Activated CD8-positive, alpha-beta memory T cell treated with anti-CD3 and anti-CD28 coated beads for 36 hours (primary cell): ENCODE results near the gene MMP17. TPM values are rescaled to one million over a fixed set of nuclear protein-coding genes. Genes with fewer than 3 reads are reported as not detected.

Experiments
- CTCF ChIA-PET: fragments of 350-600 bp; sonication (Branson Sonifier 250); formaldehyde crosslinking; loops from one replicate; lab custom pipeline; 2021; ENCODE audit warnings: antibody characterized with exemption; lab: Charles Lee
- POLR2A ChIA-PET: fragments of 350-600 bp; sonication (Branson Sonifier 250); formaldehyde crosslinking; loops from one replicate; lab custom pipeline; 2021; ENCODE audit warnings: antibody characterized with exemption; lab: Charles Lee
- total RNA-seq, 2 experiments: library from RNA; stranded (reverse); gene quantifications; one replicate each; pipeline ENCODE4 v1.2.3, GENCODE V29; 2021

Gene MMP17
- total RNA-seq, 2 experiments from 2014 or later, result 0.21 to 0.51 TPM

DNA sequence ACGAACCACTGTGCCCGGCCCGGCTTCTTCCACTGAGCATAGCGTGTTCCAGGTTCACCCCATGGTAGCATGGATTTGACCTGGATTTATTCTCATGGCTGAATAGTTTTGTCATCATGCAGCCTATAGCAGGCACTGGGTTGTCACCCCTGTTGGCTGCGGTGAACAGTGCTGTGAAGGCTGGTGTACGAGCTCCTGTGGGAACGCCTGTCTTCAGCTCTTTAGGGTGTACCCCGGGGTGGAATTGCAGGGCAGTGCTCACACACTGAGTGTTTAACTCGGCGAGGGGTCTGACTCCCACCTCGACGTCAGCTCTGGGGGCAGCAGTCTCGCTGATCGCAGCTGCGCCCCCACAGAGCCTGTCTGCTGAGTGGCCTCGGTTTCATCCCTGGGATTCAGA lies 15.3 kb downstream of the MMP17 start:
- POLR2A ChIA-PET, result no interaction called here
- CTCF ChIA-PET, result no interaction called here

DNA sequence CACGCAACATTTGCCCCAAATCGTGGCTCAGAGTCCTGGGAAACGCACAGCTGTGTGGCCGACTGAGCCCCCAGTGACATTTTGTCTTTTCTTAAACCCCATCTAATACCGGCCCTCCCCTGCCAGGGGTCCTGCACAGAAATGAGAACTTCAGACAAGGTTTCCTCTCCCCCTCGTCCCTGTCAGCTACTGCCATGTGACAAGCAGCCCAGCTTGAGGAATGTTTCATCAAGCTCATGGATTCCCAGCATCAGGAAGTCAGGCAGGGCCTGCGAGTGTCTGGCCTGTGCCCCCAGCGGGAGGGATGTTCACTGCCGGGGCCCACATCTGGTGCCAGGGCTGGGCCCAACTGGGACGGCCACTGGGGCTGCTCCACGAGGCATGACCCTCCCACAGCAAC lies 15.9 kb downstream of the MMP17 start:
- ChIA-PET CTCF (no interaction called here), POLR2A (no interaction called here)

DNA sequence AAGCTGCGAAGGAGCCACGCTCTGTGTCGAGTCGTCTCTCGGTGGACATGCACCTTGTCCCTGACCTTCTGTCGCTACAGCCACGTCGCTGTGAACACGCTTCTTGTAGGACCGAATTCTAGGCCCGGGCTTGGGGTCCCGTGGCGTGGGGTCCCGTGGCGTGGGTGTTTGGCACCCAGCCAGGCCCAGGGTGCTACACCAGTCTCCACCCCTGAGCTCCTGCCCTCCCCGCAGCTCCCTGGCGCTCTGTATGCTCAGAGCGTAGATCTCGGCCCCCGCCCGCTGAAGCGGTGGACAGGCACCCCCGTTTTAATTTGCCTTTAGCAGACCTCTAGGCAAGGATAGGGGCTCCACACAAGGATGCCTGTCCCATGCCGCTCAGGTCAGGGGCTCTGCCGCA lies 16.5 kb downstream of the MMP17 start:
- ChIA-PET POLR2A (no interaction called here), CTCF (no interaction called here)

DNA sequence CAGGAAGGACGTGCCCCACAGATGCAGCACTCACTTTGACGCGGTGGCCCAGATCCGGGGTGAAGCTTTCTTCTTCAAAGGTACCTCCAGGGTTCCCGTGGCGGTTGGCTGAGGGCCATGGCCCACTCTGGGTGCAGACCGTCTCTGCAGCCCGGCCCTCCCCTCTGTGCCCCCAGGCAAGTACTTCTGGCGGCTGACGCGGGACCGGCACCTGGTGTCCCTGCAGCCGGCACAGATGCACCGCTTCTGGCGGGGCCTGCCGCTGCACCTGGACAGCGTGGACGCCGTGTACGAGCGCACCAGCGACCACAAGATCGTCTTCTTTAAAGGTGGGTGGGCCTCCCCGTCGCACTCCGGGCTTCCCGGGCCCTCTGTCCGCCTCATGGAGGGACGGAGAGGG lies 16.9 kb downstream of the MMP17 start:
- CTCF ChIA-PET, result no interaction called here
- POLR2A ChIA-PET, result no interaction called here

DNA sequence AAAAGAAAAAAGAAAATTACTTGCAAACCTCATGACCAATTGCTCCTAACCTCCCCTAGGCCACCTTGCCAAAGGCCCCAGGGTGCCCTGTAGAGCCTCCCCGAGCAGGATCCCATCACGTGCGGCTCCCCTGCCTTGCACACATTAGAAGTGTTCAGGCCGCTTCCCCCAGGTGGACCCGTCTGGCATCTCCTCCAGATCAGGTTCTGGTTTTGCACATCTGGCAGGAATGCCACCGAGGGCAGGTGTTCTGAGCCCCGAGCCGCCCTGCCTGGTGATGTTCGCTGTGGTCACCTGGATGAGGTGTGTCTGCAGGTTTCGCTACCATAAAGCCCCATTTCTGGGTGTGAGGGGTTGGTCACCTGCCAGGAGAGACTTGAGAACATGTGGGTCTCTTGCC lies 19.3 kb downstream of the MMP17 start:
- CTCF ChIA-PET, result no interaction called here
- POLR2A ChIA-PET, result no interaction called here

DNA sequence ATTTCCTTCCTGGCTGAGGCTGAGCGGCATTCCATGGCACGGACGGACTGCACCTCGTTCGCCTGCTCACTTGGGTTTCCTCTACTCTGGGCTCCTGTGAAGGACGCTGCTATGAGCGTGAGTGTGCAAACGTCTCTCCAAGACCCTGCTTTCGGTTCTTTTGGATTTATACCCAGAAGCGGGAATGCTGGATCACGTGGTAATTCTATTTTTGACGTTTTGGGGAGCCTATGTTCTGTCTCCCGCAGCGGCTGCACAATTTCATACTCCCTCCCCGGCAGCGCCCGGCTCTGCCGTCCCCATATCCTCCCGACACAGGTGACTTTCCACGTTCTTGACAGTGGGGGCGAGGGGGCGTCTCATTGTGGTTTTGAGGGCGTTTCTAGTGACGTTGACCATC lies 20.6 kb downstream of the MMP17 start:
- ChIA-PET POLR2A (no interaction called here), CTCF (no interaction called here)

DNA sequence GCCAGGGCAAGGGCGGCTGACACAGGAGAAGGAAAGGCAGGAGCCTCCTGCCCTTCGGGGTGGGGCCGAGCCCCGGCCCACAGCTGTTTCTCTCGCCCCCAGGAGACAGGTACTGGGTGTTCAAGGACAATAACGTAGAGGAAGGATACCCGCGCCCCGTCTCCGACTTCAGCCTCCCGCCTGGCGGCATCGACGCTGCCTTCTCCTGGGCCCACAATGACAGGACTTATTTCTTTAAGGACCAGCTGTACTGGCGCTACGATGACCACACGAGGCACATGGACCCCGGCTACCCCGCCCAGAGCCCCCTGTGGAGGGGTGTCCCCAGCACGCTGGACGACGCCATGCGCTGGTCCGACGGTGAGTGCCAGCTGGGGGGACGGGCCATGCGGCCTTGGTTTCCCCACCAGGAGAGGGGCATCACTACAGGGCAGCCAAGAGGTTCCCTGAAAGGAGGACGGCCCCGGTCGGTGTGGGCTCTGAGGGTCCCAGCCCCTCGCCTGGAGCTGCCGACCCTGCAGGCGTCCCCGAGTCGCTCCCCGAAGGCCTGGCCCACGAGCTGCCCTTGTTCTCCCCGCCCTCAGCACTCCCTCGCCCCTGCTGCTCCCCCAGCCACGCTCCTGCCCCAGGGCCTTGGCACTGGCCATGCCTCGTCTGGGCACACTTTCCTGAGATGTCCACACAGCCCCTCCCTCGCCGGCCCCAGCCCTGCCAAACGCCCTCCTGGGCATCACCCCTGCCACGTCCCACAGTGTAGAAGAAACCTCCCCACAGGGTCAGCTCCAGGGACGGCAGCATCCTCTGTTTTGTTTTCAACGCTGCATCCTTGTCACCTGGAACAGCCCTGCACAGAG lies 21.7 kb downstream of the MMP17 start:
- CTCF ChIA-PET, result no interaction called here
- POLR2A ChIA-PET, result no interaction called here

DNA sequence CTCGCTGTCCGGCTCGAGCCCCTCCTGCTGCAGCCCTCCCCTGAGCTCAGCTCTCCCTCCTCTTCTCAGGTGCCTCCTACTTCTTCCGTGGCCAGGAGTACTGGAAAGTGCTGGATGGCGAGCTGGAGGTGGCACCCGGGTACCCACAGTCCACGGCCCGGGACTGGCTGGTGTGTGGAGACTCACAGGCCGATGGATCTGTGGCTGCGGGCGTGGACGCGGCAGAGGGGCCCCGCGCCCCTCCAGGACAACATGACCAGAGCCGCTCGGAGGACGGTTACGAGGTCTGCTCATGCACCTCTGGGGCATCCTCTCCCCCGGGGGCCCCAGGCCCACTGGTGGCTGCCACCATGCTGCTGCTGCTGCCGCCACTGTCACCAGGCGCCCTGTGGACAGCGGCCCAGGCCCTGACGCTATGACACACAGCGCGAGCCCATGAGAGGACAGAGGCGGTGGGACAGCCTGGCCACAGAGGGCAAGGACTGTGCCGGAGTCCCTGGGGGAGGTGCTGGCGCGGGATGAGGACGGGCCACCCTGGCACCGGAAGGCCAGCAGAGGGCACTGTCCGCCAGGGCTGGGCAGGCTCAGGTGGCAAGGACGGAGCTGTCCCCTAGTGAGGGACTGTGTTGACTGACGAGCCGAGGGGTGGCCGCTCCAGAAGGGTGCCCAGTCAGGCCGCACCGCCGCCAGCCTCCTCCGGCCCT lies 22.8 kb downstream of the MMP17 start:
- ChIA-PET CTCF (no interaction called here), POLR2A (no interaction called here)

DNA sequence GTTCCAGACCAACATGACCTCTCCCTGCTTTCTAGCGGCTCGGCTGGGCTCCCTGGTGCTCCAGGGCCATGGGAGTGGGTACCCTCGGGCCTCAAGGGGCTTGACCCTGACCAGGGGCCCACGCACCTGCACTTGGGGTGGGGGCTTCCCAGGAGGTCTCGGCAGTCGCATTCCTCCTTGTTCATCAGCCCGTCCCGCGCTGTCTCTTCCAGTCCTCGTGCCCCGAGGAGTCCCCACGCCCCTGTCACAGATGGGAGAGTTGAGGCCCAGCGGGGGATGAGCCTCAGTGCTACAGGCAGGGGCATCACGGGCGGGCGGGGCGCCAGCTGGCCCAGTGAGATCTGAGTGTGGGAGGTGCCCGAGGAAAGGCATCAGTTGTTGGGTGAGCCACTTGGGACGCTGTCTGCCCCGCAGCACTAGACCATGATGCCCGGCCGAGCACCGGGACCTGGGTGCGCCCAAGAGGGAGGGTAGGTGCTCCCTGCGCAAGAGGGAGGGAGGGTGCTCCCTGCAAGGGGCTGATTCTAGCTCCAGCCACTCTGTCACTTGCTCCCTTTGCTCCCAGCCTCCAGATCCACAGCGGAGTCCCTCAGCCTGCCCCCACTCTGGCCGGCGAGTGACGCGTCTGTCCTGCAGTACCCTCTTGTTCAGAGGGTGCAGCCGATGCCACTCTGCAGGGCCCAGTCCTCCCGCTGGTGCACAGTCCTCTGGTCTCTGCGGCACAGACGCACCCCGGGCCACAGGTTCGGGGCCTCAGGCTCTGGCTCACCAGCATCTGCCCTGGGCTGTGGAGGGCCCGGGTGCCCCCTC lies 23.8 kb downstream of the MMP17 start:
- CTCF ChIA-PET, result no interaction called here
- POLR2A ChIA-PET, result no interaction called here

DNA sequence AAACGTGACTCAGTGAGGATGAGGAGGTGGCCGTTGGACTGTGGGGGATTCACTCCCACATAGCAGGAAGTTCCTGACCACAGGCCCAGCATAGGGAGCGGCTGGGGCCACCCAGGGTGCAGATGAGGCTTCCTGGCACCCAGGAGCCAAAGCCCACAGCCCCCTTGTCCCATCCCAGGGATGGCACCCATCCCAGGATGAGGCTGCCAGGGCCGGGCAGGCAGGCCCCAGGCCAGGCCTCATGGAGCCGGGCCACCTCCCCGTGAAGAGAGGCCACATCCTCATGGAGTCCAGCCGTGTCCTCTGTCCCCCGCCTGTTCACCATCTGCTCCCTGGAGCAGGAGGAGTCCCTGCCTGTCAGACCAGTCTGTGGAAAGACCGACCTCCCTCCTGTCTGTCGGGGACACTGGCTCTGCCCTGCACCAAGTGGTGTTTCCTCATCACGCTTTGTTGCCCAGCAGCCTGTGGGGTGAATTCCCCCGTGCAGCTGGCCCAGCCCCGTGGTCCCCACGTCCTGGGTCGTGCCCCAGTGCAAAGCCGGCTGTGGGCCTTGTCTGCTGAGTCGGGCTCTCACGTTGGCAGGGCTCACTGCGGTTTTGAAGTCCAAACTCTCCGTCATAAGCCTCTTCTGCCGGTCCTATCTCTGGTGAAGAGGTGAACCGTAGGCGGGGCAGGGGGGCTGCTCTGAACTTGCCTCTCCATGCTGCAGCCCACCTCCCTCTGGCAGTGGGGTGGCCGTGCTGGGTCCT lies 24.5 kb downstream of the MMP17 start:
- POLR2A ChIA-PET, result no interaction called here
- CTCF ChIA-PET, result no interaction called here

DNA sequence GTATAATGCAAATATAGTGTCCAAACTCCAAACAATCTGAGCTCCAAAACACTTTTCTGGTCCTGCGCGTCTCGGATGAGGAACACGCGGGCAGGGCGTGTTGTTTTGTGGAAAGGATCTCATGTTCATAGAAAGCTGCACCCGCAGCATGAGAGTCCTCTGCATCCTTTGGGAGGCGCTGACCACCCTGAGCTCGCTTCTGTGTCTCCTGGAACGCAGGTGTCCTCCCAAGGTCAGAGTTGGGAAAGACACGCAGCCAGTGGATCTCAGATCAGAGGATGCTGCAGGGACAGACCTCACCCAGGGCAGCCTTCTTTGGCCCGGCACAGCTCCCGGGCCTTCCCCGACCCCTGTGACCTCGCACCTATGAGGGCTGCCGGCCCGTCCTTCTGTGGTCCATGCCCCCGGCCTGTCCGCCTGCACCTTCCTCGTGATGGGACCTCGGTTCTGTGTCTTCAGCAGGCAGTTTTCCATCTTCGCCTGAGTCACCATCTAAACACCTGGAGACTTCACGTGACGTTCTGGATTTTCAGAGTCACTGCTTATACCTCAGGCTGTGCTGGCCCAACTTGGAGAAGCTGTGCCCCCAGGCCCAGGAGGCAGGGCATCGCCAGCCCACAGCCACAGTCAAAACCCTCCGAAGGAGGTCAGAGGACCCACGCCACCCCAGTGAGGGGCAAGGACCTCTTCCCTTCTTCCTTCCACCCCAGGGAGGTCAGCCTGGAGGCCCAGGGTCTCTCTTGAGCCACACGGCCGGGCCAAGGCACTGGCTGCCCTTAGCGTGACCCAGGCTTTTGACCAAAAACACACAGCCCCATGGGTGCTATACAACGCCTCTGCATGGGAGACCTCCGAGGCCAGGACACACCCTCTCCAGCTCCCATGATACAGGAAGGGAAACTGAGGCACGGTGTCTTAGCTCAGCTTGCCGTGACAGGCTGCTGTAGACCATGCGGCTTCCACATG lies 25.9 kb downstream of the MMP17 start:
- POLR2A ChIA-PET, result no interaction called here
- CTCF ChIA-PET, result interaction anchor here (0.7 kb wide), 2 partner anchors 8 to 94 kb away, joined by 4 to 5 read pairs; no protein-coding TSS in a partner anchor

DNA sequence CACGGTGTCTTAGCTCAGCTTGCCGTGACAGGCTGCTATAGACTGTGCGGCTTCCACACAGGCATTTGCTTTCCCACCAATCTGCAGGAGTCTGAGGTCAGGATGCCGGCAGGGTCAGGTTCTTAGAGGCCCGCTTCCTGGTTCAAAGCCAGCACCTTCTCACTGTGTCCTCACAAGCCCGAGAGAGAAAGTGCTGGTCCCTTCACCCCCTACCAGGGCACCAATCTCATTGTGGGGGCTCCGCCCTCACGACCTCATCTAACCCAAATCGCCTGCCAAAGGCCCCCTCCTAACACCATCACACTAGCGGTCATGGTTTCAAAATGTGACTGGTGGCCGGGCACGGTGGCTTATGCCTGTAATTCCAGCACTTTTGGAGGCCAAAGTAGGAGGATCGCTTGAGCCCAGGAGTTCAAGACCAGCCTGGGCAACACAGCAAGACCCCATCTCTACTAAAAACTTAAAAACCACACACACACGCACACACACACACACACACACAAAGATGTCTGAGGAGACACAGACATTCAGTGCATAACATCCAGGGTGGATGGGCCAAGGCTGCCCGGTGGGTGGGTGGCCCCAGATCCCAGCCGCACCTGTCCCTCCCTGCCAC lies 26.8 kb downstream of the MMP17 start:
- CTCF ChIA-PET, result no interaction called here
- POLR2A ChIA-PET, result no interaction called here

DNA sequence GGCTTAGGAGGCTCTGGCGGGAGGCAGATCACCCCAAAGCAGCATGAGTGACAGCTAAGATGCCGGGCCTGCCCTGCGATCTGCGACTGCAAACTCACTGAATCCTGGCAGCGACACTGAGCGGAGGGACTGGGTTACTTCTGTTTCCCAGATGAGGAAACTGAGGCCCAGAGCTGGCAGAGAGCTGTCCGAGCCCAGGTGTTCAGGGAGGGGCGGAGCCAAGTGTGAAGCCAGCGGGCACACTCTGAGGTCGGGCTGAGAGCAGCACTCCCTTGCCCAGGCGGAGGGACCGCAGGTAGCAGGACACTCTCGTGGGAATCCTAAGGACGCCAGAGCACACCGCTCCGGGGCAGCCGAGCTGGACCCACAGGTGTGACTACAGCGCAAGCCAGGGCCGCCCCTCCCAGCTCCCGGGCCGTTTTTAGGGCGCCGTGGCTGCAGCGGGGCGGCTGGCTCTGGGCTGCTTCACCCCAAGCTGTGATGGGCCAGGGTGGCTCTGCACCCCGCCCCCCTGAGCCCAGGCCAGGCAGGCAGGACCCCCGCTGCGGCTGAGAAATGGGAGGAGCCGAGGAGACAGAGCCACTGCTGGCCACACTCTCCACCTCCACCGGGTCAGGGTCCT lies 27.4 kb downstream of the MMP17 start:
- CTCF ChIA-PET, result no interaction called here
- POLR2A ChIA-PET, result no interaction called here

DNA sequence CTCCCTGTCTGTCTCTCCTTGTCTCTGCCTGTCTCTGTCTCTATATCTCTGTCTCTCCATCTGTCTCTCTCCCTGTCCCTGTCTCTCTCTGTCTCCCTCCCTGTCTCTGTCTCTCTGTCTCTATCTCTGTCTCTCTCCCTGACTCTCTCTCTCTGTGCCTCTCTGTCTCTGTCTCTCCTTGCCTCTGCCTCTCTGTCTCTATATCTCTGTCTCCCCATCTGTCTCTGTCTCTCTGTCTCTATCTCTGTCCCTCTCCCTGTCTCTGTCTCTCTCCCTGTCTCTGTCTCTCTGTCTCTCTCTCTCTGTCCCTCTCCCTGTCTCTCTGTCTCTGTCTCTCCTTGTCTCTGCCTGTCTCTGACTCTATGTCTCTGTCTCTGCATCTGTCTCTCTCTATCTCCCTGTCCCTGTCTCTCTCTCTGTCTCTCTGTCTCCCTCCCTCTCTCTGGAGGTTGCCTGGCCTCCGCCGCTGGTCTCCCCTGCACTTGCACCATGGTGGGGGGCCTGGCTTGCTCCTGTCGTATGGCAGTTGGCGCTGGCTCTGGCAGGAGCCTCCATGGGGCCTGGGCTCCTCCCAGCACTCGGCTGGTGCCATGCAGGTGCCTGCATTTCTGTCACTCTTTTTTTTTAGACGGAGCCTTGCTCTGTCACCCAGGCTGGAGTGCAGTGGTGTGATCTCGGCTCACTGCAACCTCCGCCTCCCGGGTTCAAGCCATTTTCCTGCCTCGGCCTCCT lies 28.3 kb downstream of the MMP17 start:
- CTCF ChIA-PET, result no interaction called here
- POLR2A ChIA-PET, result no interaction called here

DNA sequence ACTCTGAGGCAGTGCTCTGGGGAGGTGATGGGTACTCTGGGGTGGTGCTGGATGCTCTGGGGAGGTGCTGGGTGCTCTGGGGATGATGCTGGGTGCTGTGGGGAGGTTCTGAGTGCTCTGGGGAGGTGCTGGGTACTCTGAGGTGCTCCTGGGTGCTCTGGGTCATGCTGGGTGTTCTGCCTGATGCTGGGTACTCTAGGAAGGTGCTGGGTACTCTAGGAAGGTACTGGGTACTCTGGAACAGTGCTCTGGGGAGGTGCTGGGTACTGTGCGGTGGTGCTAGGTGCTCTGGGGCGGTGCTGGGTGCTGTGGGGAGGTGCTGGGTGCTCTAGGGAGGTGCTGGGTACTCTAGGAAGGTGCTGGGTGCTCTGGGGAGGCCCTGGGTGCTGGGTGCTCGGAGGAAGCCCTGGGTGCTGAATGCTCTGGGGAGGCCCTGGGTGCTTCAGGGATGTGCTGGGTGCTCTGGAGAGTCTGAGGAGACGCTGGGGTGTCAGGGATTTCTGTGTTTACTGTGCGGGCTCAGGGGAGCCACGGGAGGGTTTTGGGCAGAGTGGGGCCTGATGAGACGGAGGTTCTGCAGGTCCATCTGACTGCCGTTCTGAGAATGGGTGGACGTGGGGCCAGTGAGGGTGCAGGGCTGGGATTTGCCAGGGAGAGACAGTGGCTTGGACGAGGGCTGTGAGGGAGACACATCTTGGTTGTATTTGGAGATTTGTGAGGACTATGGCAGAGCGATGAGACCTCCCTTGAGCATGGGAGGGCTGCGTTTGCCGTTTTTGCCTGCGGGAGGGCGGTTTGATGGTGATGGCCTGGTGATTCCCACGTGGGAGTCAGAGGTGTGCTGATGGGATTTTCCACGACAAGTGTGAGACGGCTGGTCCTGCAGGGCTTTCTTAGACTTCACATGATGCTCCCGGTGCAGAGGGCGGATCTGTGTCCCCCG lies 30.0 kb downstream of the MMP17 start:
- ChIA-PET CTCF (no interaction called here), POLR2A (no interaction called here)
